Activated naive CD4-positive, alpha-beta T cell treated with anti-CD3 and anti-CD28 coated beads, Interleukin-2, amount 50 U/mL, for 72 hours (primary cell): ENCODE results near the gene PHACTR2. TPM values are rescaled to one million over a fixed set of nuclear protein-coding genes. Genes with fewer than 3 reads are reported as not detected.
"Not testable (repeated sequence)": the region's sequence is repeated elsewhere in the genome, so short reads cannot be mapped to it uniquely, and the experiment has no call there.

Source experiments
- ATAC-seq, 2 donors: fragments of 150-1000 bp; cut with Tn5 transposase; 2 replicates each; pipeline ENCODE4 v1.10.0; 2021; ENCODE audit warnings: mild to moderate bottlenecking in 2 of 2, moderate library complexity in 2 of 2
- DNase-seq, 2 donors: peaks; one replicate each; pipeline ENCODE4 v3.0.0; 2021 to 2022; ENCODE audit warnings: low spot score in 2 of 2
- H3K27ac Mint-ChIP-seq, 2 donors: one replicate each; pipeline ENCODE4 v1.8.0; 2022; ENCODE audit warnings: mild to moderate bottlenecking in 2 of 2, mixed read lengths in 2 of 2
- H3K36me3 Mint-ChIP-seq, 2 donors: one replicate each; pipeline ENCODE4 v1.8.0; 2022; ENCODE audit warnings: mixed read lengths in 2 of 2
- H3K9me3 Mint-ChIP-seq, 2 donors: one replicate each; pipeline ENCODE4 v1.8.0; 2022; ENCODE audit warnings: mixed read lengths in 2 of 2
- total RNA-seq, 2 donors: library from RNA; stranded (reverse); gene quantifications; one replicate each; pipeline ENCODE4 v1.2.3, GENCODE V29; 2022

The PHACTR2 gene
- total RNA-seq, 2 donors from 2014 or later: 20.5 to 23.9 TPM

- Mint-ChIP-seq H3K36me3 (peaks cover 0 to 9% of the 10 kb centered on the region in 2 donors), H3K27ac (no peak overlapping the region), H3K9me3 (no peaks in the 10 kb centered on the region)
- ATAC-seq: no peak
- DNase-seq: no peak
Measured at GRCh38 chr6:143838395-143838794, 160.6 kb downstream of the PHACTR2 start.

- ATAC-seq (no peak), DNase-seq (no peak)
- no peaks in the 10 kb centered on the region for H3K9me3 Mint-ChIP-seq
- peaks cover 8 to 17% of the 10 kb centered on the region in 2 donors for H3K36me3 Mint-ChIP-seq
- H3K27ac Mint-ChIP-seq: no peak overlapping the region
Measured at GRCh38 chr6:143839196-143839595, 161.4 kb downstream of the PHACTR2 start.

- peaks cover 14 to 21% of the 10 kb centered on the region in 2 donors for H3K36me3 Mint-ChIP-seq
- H3K27ac Mint-ChIP-seq: peak overlapping the region in 1 of 2 donors; percentile 69
- ATAC-seq (no peak), DNase-seq (no peak)
- no peaks in the 10 kb centered on the region for H3K9me3 Mint-ChIP-seq
Measured at GRCh38 chr6:143840595-143841265, 163.0 kb downstream of the PHACTR2 start.

- Mint-ChIP-seq H3K36me3 (peaks cover 27 to 33% of the 10 kb centered on the region in 2 donors), H3K9me3 (no peaks in the 10 kb centered on the region), H3K27ac (peak overlapping the region; percentile 99 to 100)
- ATAC-seq (peak; percentile 55 to 56), DNase-seq (no peak)
Measured at GRCh38 chr6:143842461-143842901, 164.7 kb downstream of the PHACTR2 start.

GRCh38 chr6:143842902-143843676, 165.3 kb downstream of the PHACTR2 start, which contains the start of gene LTV1:
LTV1 (plus strand) TSS chr6:143843338; CDS start chr6:143843478, 140 bp downstream.
- peak; percentile 99 for ATAC-seq

GRCh38 chr6:143843677-143843999, 165.9 kb downstream of the PHACTR2 start:
- Mint-ChIP-seq H3K36me3 (peaks cover 37% of the 10 kb centered on the region in 2 donors), H3K9me3 (no peaks in the 10 kb centered on the region)

More at GRCh38 chr6:143842902-143843676, 165.3 kb downstream of the PHACTR2 start, which contains the start of gene LTV1:
- Mint-ChIP-seq H3K27ac (peak within 1 kb of the TSS; percentile 99 to 100), H3K36me3 (peaks cover 32 to 33% of the 10 kb centered on the region in 2 donors), H3K9me3 (no peaks in the 10 kb centered on the region)
- DNase-seq: peak; percentile 90 to 95

GRCh38 chr6:143844006-143844405, 166.2 kb downstream of the PHACTR2 start:
- Mint-ChIP-seq H3K36me3 (peaks cover 41% of the 10 kb centered on the region in 2 donors), H3K9me3 (no peaks in the 10 kb centered on the region), H3K27ac (peak overlapping the region; percentile 99 to 100)
- peak in 1 of 2 donors; percentile 19 for DNase-seq
- ATAC-seq: no peak

More at GRCh38 chr6:143843677-143843999, 165.9 kb downstream of the PHACTR2 start:
- peak overlapping the region; percentile 99 to 100 for H3K27ac Mint-ChIP-seq
- no peak for DNase-seq
- ATAC-seq: peak in 1 of 2 donors; percentile 5

GRCh38 chr6:143845033-143845432, 167.3 kb downstream of the PHACTR2 start:
- DNase-seq: no peak
- H3K36me3 Mint-ChIP-seq: peaks cover 51% of the 10 kb centered on the region in 2 donors
- no peak overlapping the region for H3K27ac Mint-ChIP-seq
- ATAC-seq: no peak
- no peaks in the 10 kb centered on the region for H3K9me3 Mint-ChIP-seq

GRCh38 chr6:143851706-143852105, 173.9 kb downstream of the PHACTR2 start:
- Mint-ChIP-seq H3K9me3 (peaks cover 0 to 18% of the 10 kb centered on the region in 2 donors), H3K36me3 (peaks cover 81 to 95% of the 10 kb centered on the region in 2 donors), H3K27ac (peak overlapping the region in 1 of 2 donors; percentile 14)
- not testable (repeated sequence) for DNase-seq, ATAC-seq

- ATAC-seq, H3K27ac Mint-ChIP-seq, DNase-seq: not testable (repeated sequence)
- peaks cover 76 to 88% of the 10 kb centered on the region in 2 donors for H3K36me3 Mint-ChIP-seq
- H3K9me3 Mint-ChIP-seq: peaks cover 0 to 18% of the 10 kb centered on the region in 2 donors
Measured at GRCh38 chr6:143855057-143855456, 177.3 kb downstream of the PHACTR2 start.

GRCh38 chr6:143856762-143857161, 179.0 kb downstream of the PHACTR2 start:
- not testable (repeated sequence) for ATAC-seq, DNase-seq
- peak overlapping the region; percentile 66 to 77 for H3K27ac Mint-ChIP-seq
- H3K9me3 Mint-ChIP-seq: peaks cover 0 to 12% of the 10 kb centered on the region in 2 donors
- peaks cover 66 to 77% of the 10 kb centered on the region in 2 donors for H3K36me3 Mint-ChIP-seq

- peaks cover 0 to 12% of the 10 kb centered on the region in 2 donors for H3K9me3 Mint-ChIP-seq
- peak overlapping the region in 1 of 2 donors; percentile 77 for H3K27ac Mint-ChIP-seq
- DNase-seq: no peak
- H3K36me3 Mint-ChIP-seq: peaks cover 57 to 68% of the 10 kb centered on the region in 2 donors
- ATAC-seq: peak in 1 of 2 donors; percentile 43
Measured at GRCh38 chr6:143857651-143858050, 179.9 kb downstream of the PHACTR2 start.

GRCh38 chr6:143859891-143860660, 182.3 kb downstream of the PHACTR2 start:
- H3K9me3 Mint-ChIP-seq: peaks cover 0 to 1% of the 10 kb centered on the region in 2 donors
- H3K36me3 Mint-ChIP-seq: peaks cover 46 to 50% of the 10 kb centered on the region in 2 donors
- ATAC-seq (no peak), DNase-seq (no peak)
- H3K27ac Mint-ChIP-seq: no peak overlapping the region

GRCh38 chr6:143863771-143864170, 186.0 kb downstream of the PHACTR2 start:
- H3K27ac Mint-ChIP-seq: no peak overlapping the region
- DNase-seq: no peak
- ATAC-seq: no peak
- peaks cover 18 to 22% of the 10 kb centered on the region in 2 donors for H3K36me3 Mint-ChIP-seq
- H3K9me3 Mint-ChIP-seq: no peaks in the 10 kb centered on the region

GRCh38 chr6:143864234-143864633, 186.5 kb downstream of the PHACTR2 start, which contains the start of gene ZC2HC1B:
ZC2HC1B (plus strand) TSS chr6:143864474; CDS start chr6:143864540, 66 bp downstream.
- Mint-ChIP-seq H3K9me3 (no peaks in the 10 kb centered on the region), H3K36me3 (peaks cover 18% of the 10 kb centered on the region in 2 donors), H3K27ac (no peak within 1 kb of the TSS)
- DNase-seq (no peak), ATAC-seq (no peak)

GRCh38 chr6:143867236-143867635, 189.5 kb downstream of the PHACTR2 start:
- H3K36me3 Mint-ChIP-seq: peaks cover 6 to 18% of the 10 kb centered on the region in 2 donors
- DNase-seq (no peak), ATAC-seq (no peak)
- peaks cover 3 to 5% of the 10 kb centered on the region in 2 donors for H3K9me3 Mint-ChIP-seq
- H3K27ac Mint-ChIP-seq: no peak overlapping the region
